Gastroesophageal sphincter (tissue), 3 donors: ENCODE results near the gene TMEFF2.

ENCODE experiments used
- POLR2A ChIP-seq, 2 donors: fragments of 450-650 bp; IDR thresholded peaks; one replicate each; pipeline ENCODE4 v1.6.1; 2017; ENCODE audit warnings: antibody characterized with exemption in 2 of 2, mild to moderate bottlenecking in 2 of 2, moderate library complexity in 1 of 2
- TF ChIP-seq, protein P1 (sequence below), 4 experiments: fragments of 200-600 bp in 2 of 4; fragments of 450-650 bp in 2 of 4; sonication (generic) in 1 of 4; IDR thresholded peaks; one replicate each; pipeline ENCODE4 v1.5.1; 2017 to 2019; ENCODE audit warnings: antibody characterized with exemption in 4 of 4, mild to moderate bottlenecking in 2 of 4, moderate library complexity in 2 of 4

DNA sequence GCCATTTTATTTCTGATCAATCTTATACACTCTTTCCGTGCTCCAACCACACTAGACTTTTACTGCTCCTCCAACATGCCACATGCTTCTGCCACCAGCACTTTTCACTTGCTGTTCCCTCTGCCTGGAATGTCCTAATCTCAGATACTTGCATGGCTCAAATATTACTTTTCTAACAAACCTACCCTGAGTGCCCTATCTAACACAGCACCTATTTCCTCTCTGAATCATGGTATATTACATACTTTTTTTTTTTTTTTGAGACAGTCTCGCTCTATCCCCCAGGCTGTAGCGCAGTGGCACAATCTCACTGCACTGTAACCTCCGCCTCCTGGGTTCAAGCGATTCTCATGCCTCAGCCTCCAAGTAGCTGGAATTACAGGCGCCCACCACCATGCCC lies 181.5 kb downstream of the TMEFF2 start:
- TF ChIP-seq, protein P1, sequence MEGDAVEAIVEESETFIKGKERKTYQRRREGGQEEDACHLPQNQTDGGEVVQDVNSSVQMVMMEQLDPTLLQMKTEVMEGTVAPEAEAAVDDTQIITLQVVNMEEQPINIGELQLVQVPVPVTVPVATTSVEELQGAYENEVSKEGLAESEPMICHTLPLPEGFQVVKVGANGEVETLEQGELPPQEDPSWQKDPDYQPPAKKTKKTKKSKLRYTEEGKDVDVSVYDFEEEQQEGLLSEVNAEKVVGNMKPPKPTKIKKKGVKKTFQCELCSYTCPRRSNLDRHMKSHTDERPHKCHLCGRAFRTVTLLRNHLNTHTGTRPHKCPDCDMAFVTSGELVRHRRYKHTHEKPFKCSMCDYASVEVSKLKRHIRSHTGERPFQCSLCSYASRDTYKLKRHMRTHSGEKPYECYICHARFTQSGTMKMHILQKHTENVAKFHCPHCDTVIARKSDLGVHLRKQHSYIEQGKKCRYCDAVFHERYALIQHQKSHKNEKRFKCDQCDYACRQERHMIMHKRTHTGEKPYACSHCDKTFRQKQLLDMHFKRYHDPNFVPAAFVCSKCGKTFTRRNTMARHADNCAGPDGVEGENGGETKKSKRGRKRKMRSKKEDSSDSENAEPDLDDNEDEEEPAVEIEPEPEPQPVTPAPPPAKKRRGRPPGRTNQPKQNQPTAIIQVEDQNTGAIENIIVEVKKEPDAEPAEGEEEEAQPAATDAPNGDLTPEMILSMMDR (IDR thresholded peaks at IDR 0.05): no peak
- no peak for TF ChIP-seq POLR2A (IDR thresholded peaks at IDR 0.05)
